Embryonic facial prominence (tissue), 1 donor: ENCODE data around the gene TSPO2.
"Not testable (repeated sequence)": the region's sequence is repeated elsewhere in the genome, so short reads cannot be mapped to it uniquely, and the experiment has no call there.

Experiments
- DNase-seq: peaks from one replicate; pipeline ENCODE4 v3.0.0-alpha.2; 2016; ENCODE audit errors: extremely low spot score

TSPO2 gene

GRCh38 chr6:41042226-41043055 lies at the start of gene TSPO2:
TSPO2 (plus strand) TSS chr6:41042467; CDS start chr6:41042986, 519 bp downstream.
- DNase-seq, result no peak

- no peak for DNase-seq
Observed at GRCh38 chr6:40992746-40993145, 49.5 kb upstream of the TSPO2 start.

GRCh38 chr6:40996591-40997233 lies 45.6 kb upstream of the TSPO2 start:
- peak; percentile 7 for DNase-seq

- no peak for DNase-seq
Observed at GRCh38 chr6:40997234-40997957, 44.9 kb upstream of the TSPO2 start.

- no peak for DNase-seq
Observed at GRCh38 chr6:40998661-40999060, 43.6 kb upstream of the TSPO2 start.

GRCh38 chr6:40999569-40999968 lies 42.7 kb upstream of the TSPO2 start:
- DNase-seq, result no peak

- DNase-seq, result no peak
Observed at GRCh38 chr6:41000248-41000647, 42.0 kb upstream of the TSPO2 start.

GRCh38 chr6:41002168-41002567 lies 40.1 kb upstream of the TSPO2 start:
- no peak for DNase-seq

- not testable (repeated sequence) for DNase-seq
Observed at GRCh38 chr6:41006217-41006616, 36.0 kb upstream of the TSPO2 start.

- DNase-seq, result not testable (repeated sequence)
Observed at GRCh38 chr6:41006980-41007379, 35.3 kb upstream of the TSPO2 start.

GRCh38 chr6:41008011-41008410 lies 34.3 kb upstream of the TSPO2 start:
- DNase-seq, result no peak

GRCh38 chr6:41009669-41010068 lies 32.6 kb upstream of the TSPO2 start:
- no peak for DNase-seq

GRCh38 chr6:41011673-41012072 lies 30.6 kb upstream of the TSPO2 start:
- no peak for DNase-seq

- no peak for DNase-seq
Observed at GRCh38 chr6:41013466-41014153, 28.7 kb upstream of the TSPO2 start.

GRCh38 chr6:41014780-41015179 lies 27.5 kb upstream of the TSPO2 start:
- no peak for DNase-seq

GRCh38 chr6:41015860-41016259 lies 26.4 kb upstream of the TSPO2 start:
- not testable (repeated sequence) for DNase-seq

GRCh38 chr6:41017663-41018062 lies 24.6 kb upstream of the TSPO2 start:
- no peak for DNase-seq

GRCh38 chr6:41021832-41022231 lies 20.4 kb upstream of the TSPO2 start:
- no peak for DNase-seq

- no peak for DNase-seq
Observed at GRCh38 chr6:41022294-41022693, 20.0 kb upstream of the TSPO2 start.

- no peak for DNase-seq
Observed at GRCh38 chr6:41023114-41023513, 19.2 kb upstream of the TSPO2 start.

- DNase-seq, result no peak
Observed at GRCh38 chr6:41025966-41026530, 16.2 kb upstream of the TSPO2 start.

GRCh38 chr6:41027241-41027640 lies 15.0 kb upstream of the TSPO2 start:
- DNase-seq, result no peak
